Hepatocyte (in vitro differentiated cells): ENCODE results near the gene LRRC47. TPM values are rescaled to one million over a fixed set of nuclear protein-coding genes. Genes with fewer than 3 reads are reported as not detected.

ENCODE experiments used
- DNase-seq: peaks from one replicate; pipeline ENCODE4 v3.0.0-alpha.2; 2016; ENCODE audit warnings: low spot score
- H2AFZ ChIP-seq: fragments of 200-600 bp; sonication (generic); 2 replicates; pipeline ENCODE4 v1.6.0; 2016; ENCODE audit warnings: antibody characterized with exemption, mild to moderate bottlenecking
- H3K27ac ChIP-seq: fragments of 200-600 bp; sonication (generic); 2 replicates; pipeline ENCODE4 v1.5.1; 2016; ENCODE audit warnings: mild to moderate bottlenecking
- H3K27me3 ChIP-seq: fragments of 200-600 bp; sonication (generic); 2 replicates; pipeline ENCODE4 v1.6.1; 2016
- H3K36me3 ChIP-seq: fragments of 200-600 bp; sonication (generic); replicated peaks from 2 replicates; pipeline ENCODE4 v1.5.1; 2016; ENCODE audit warnings: low read depth; ENCODE audit not compliant: insufficient read depth
- H3K4me1 ChIP-seq: fragments of 200-600 bp; sonication (generic); 2 replicates; pipeline ENCODE4 v1.5.1; 2016; ENCODE audit warnings: mild to moderate bottlenecking, moderate library complexity; ENCODE audit not compliant: insufficient read depth
- H3K4me2 ChIP-seq: fragments of 200-600 bp; sonication (generic); 2 replicates; pipeline ENCODE4 v1.6.0; 2016
- H3K4me3 ChIP-seq: fragments of 200-600 bp; sonication (generic); 2 replicates; pipeline ENCODE4 v1.5.1; 2016; ENCODE audit warnings: mild to moderate bottlenecking
- H3K79me2 ChIP-seq: fragments of 200-600 bp; sonication (generic); 2 replicates; pipeline ENCODE4 v1.6.0; 2017; ENCODE audit warnings: mild to moderate bottlenecking
- H3K9me2 ChIP-seq: fragments of 200-600 bp; sonication (generic); replicated peaks from 2 replicates; pipeline ENCODE4 v1.6.0; 2017; ENCODE audit warnings: mild to moderate bottlenecking; ENCODE audit not compliant: insufficient read depth
- H3K9me3 ChIP-seq: fragments of 200-600 bp; sonication (generic); 2 replicates; pipeline ENCODE4 v1.5.1; 2016; ENCODE audit warnings: low read depth, mild to moderate bottlenecking
- H4K20me1 ChIP-seq: fragments of 200-600 bp; sonication (generic); 2 replicates; pipeline ENCODE4 v1.6.0; 2016; ENCODE audit warnings: mild to moderate bottlenecking; ENCODE audit not compliant: insufficient read depth, poor library complexity, severe bottlenecking
- CTCF ChIP-seq: fragments of 200-600 bp; sonication (generic); IDR thresholded peaks from 2 replicates; pipeline ENCODE4 v1.5.1; 2016; ENCODE audit warnings: antibody characterized with exemption, mild to moderate bottlenecking; ENCODE audit not compliant: poor library complexity
- EZH2 ChIP-seq: fragments of 200-600 bp; sonication (generic); IDR thresholded peaks from 2 replicates; pipeline ENCODE4 v1.6.1; 2016; ENCODE audit warnings: antibody characterized with exemption, mild to moderate bottlenecking, borderline replicate concordance
- EZH2phosphoT487 ChIP-seq: fragments of 200-600 bp; sonication (generic); IDR thresholded peaks from one replicate; pipeline ENCODE4 v1.6.1; 2018; ENCODE audit warnings: antibody characterized with exemption, mild to moderate bottlenecking, low read depth, moderate library complexity; ENCODE audit not compliant: unreplicated experiment, severe bottlenecking
- WGBS: methylation state at CpG from one replicate; pipeline ENCODE4 v1.1.6; 2016; ENCODE audit warnings: low lambda C conversion rate; ENCODE audit errors: missing lambda C conversion rate; 5-methylcytosine and 5-hydroxymethylcytosine counted together
- polyA plus RNA-seq: library from polyadenylated mRNA; unstranded; fragments of >200 nt; fragmentation: Nextera tagmentation; extraction: Ambion mirVana; gene quantifications from 2 replicates; pipeline ENCODE4 v1.2.1, GENCODE V29; 2016
- total RNA-seq: library from RNA; depleted of rRNA; stranded (reverse); fragments of >200 nt; gene quantifications from 2 replicates; pipeline ENCODE4 v1.2.3, GENCODE V29; 2014

LRRC47 gene
- total and polyA plus RNA-seq, 2 experiments from 2014 or later: 36.2 to 38.8 TPM

- H3K36me3 ChIP-seq: no peaks in the 10 kb centered on the region
- H3K9me2 ChIP-seq: no peaks in the 10 kb centered on the region
- H3K4me2 ChIP-seq: no peak overlapping the region
- WGBS: 94% methylated on average over 22 of the region's 22 CpGs
- H3K79me2 ChIP-seq: no peaks in the 10 kb centered on the region
- H3K27ac ChIP-seq: no peak overlapping the region
- peaks cover 14% of the 10 kb centered on the region for H3K4me1 ChIP-seq
- TF ChIP-seq EZH2phosphoT487 (no peak), CTCF (no peak)
- H3K9me3 ChIP-seq: no peaks in the 10 kb centered on the region
- no peak overlapping the region for H3K4me3 ChIP-seq
- no peak for DNase-seq
- no peaks in the 10 kb centered on the region for H3K27me3 ChIP-seq
- H2AFZ ChIP-seq: no peak overlapping the region
- H4K20me1 ChIP-seq: no peaks in the 10 kb centered on the region
Measured at GRCh38 chr1:3768811-3769390, 27.4 kb downstream of the LRRC47 start.

- H3K4me1 ChIP-seq: peaks cover 8% of the 10 kb centered on the region
- WGBS: 92% methylated on average over 17 of the region's 17 CpGs
- H3K4me3 ChIP-seq: no peak overlapping the region
- H3K9me2 ChIP-seq: no peaks in the 10 kb centered on the region
- H3K9me3 ChIP-seq: no peaks in the 10 kb centered on the region
- H2AFZ ChIP-seq: no peak overlapping the region
- H3K79me2 ChIP-seq: no peaks in the 10 kb centered on the region
- DNase-seq: no peak
- no peaks in the 10 kb centered on the region for H4K20me1 ChIP-seq
- no peak overlapping the region for H3K4me2 ChIP-seq
- H3K36me3 ChIP-seq: no peaks in the 10 kb centered on the region
- H3K27ac ChIP-seq: no peak overlapping the region
- no peak for TF ChIP-seq EZH2phosphoT487
- TF ChIP-seq EZH2: no peak
- TF ChIP-seq CTCF: no peak
- no peaks in the 10 kb centered on the region for H3K27me3 ChIP-seq
Measured at GRCh38 chr1:3767328-3767925, 28.9 kb downstream of the LRRC47 start.

GRCh38 chr1:3763351-3764125, 32.8 kb downstream of the LRRC47 start:
- no peaks in the 10 kb centered on the region for H3K4me1 ChIP-seq
- no peak overlapping the region for H3K4me3 ChIP-seq
- TF ChIP-seq EZH2phosphoT487: no peak
- no peak for TF ChIP-seq CTCF
- TF ChIP-seq EZH2: no peak
- H3K36me3 ChIP-seq: no peaks in the 10 kb centered on the region
- no peak for DNase-seq
- no peaks in the 10 kb centered on the region for H3K9me2 ChIP-seq
- WGBS: 91% methylated on average over 31 of the region's 31 CpGs
- no peak overlapping the region for H3K27ac ChIP-seq
- H3K9me3 ChIP-seq: no peaks in the 10 kb centered on the region
- H4K20me1 ChIP-seq: no peaks in the 10 kb centered on the region
- no peaks in the 10 kb centered on the region for H3K79me2 ChIP-seq
- no peak overlapping the region for H3K4me2 ChIP-seq
- H3K27me3 ChIP-seq: no peaks in the 10 kb centered on the region
- no peak overlapping the region for H2AFZ ChIP-seq
